K562 (cell line): Measurements from ENCODE around the gene BRME1. TPM values are rescaled to one million over a fixed set of nuclear protein-coding genes. Genes with fewer than 3 reads are reported as not detected.

Source experiments
- BRD9 ChIP-seq: fragments of 450-650 bp; IDR thresholded peaks from 2 replicates; pipeline ENCODE4 v1.6.1; 2018; ENCODE audit warnings: low read depth; ENCODE audit not compliant: partially characterized antibody
- CHD4 ChIP-seq: fragments of 200-600 bp; sonication (generic); IDR thresholded peaks from 3 replicates; pipeline ENCODE4 v1.6.1; 2012; ENCODE audit warnings: low read depth, mild to moderate bottlenecking, mixed read lengths, low read length, inconsistent platforms; ENCODE audit not compliant: insufficient read depth, insufficient replicate concordance, poor library complexity, severe bottlenecking
- GABPA ChIP-seq: fragments of 200-800 bp; sonication (Bioruptor generic); conservative IDR thresholded peaks from 2 replicates; pipeline ENCODE4 v1.6.1; 2016; ENCODE audit warnings: low read depth, missing genetic modification characterization, missing compliant biosample characterization
- KAT2B ChIP-seq: IDR thresholded peaks from one replicate; pipeline ENCODE4 v1.6.1; 2012; ENCODE audit warnings: low read depth, mild to moderate bottlenecking, control low read depth, inconsistent platforms, low read length, moderate library complexity
- NCOA4 ChIP-seq: fragments of 450-650 bp; IDR thresholded peaks from 2 replicates; pipeline ENCODE4 v1.6.1; 2018; ENCODE audit warnings: mild to moderate bottlenecking; ENCODE audit not compliant: partially characterized antibody
- NCOR1 ChIP-seq: fragments of 450-650 bp; IDR thresholded peaks from 2 replicates; pipeline ENCODE4 v1.6.1; 2016; ENCODE audit warnings: mild to moderate bottlenecking, moderate library complexity
- OTX1 ChIP-seq: fragments of 450-650 bp; formaldehyde crosslinking; IDR thresholded peaks from 2 replicates; pipeline ENCODE4 v1.4.0; 2022; ENCODE audit warnings: mild to moderate bottlenecking
- ZNF197 ChIP-seq: fragments of 200-800 bp; sonication (Bioruptor generic); IDR thresholded peaks from 2 replicates; pipeline ENCODE4 v1.6.1; 2016; ENCODE audit warnings: low read depth, missing genetic modification characterization, missing compliant biosample characterization
- ZNF592 ChIP-seq: fragments of 450-650 bp; IDR thresholded peaks from 2 replicates; pipeline ENCODE4 v1.6.1; 2017; ENCODE audit warnings: antibody characterized with exemption, mild to moderate bottlenecking
- ZNF740 ChIP-seq, 3 experiments: fragments of 200-800 bp in 1 of 3; sonication (Bioruptor generic) in 1 of 3; sonication (generic) in 1 of 3; formaldehyde crosslinking in 1 of 3; IDR thresholded peaks; 2 replicates each; pipeline versions ENCODE4 v1.6.1 to v1.8.0; 2016 to 2022; ENCODE audit warnings: mild to moderate bottlenecking in 2 of 3, missing compliant biosample characterization in 2 of 3, missing genetic modification characterization in 2 of 3, missing genetic modification reagents in 1 of 3
- polyA plus RNA-seq, 8 experiments: library from polyadenylated mRNA; depleted of rRNA in 4 of 8; stranded (reverse) in 5 of 8; unstranded in 3 of 8; fragments of >200 nt; fragmentation: Nextera tagmentation in 2 of 8; fragmentation: Illumina TruSeq in 1 of 8; extraction: Ambion mirVana in 2 of 8; extraction: Trizol in 1 of 8; gene quantifications; 2 replicates each; pipeline versions ENCODE4 v1.2.1 to v1.2.3, GENCODE V29; 2011 to 2014; ENCODE audit warnings: inconsistent platforms in 1 of 8, missing spikeins in 1 of 8
- total RNA-seq, 7 experiments: library from RNA; depleted of rRNA in 6 of 7; stranded (reverse); fragments of >200 nt in 6 of 7; fragmentation: Illumina TruSeq in 2 of 7; extraction: Trizol in 2 of 7; gene quantifications; 2 replicates each; pipeline versions ENCODE4 v1.2.1 to v1.2.3, GENCODE V29; 2011 to 2021; ENCODE audit warnings: low replicate concordance in 1 of 7

The BRME1 gene
- total and polyA plus RNA-seq, 9 of the 15 experiments (the other 6 are each of a cell fraction or from before 2014, with no cell fraction given) = 0.75 to 6.1 (median 3.6) TPM

GRCh38 chr19:13839130-13839937 is 66.6 kb downstream of the BRME1 start (continued):
- TF ChIP-seq ZNF740 (CRISPR knock-in tag; IDR thresholded peaks at IDR 0.05) = peak; percentile 83
- peak in 1 of 2 experiments; percentile 54; a peak in 2 of 4 replicates for TF ChIP-seq ZNF740 (tag; IDR thresholded peaks at IDR 0.05)
- TF ChIP-seq NCOR1 = peak; percentile 36; the same call in 1 of the 2 replicates
- TF ChIP-seq OTX1 (CRISPR knock-in tag) = 0 out of 2 replicates have a peak, but pooled peaks have one; percentile 36
- TF ChIP-seq NCOA4 = no peak
- TF ChIP-seq BRD9 = peak; percentile 80
- TF ChIP-seq CHD4 = no peak
- no peak for TF ChIP-seq ZNF197 (CRISPR knock-in tag)
- TF ChIP-seq ZNF592 = peak; percentile 52; the same call in 1 of the 2 replicates
- TF ChIP-seq KAT2B = no peak
- peak; percentile 92 for TF ChIP-seq GABPA (tag)
